ENCODE results near the gene TWIST1.

TWIST1 gene

DNA sequence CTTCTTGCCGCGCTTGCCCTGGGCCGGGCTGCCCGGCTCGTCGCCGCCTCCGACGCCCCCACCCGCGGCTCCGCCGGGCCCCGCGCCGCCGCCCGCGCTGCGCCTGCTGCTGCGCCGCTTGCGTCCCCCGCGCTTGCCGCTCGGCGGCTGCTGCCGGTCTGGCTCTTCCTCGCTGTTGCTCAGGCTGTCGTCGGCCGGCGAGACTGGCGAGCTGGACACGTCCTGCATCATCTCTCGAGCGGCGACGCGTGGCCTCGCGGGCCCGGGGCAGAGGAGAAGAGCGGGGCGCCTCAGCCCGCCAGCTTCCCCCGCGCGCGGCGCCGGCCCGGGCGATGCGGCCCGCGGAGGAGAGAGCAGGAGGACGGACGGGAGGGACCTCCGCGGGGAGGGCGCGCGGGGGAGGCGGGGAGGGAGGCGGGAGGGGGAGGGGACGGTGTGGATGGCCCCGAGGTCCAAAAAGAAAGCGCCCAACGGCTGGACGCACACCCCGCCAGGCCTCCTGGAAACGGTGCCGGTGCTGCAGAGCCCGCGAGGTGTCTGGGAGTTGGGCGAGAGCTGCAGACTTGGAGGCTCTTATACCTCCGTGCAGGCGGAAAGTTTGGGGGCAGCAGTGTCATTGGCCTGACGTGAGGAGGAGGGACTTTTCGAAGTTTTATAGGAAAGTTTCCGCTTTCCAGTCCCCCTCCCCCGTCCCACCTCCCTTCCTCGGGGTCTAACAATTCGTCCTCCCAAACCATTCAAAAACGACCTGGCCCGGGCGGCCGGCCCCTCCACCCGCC, at the start of gene TWIST1:
TSS of gene TWIST1 (minus strand) at position 546 of the 779 bp plus-strand sequence. CDS start at position 231, 315 bp downstream.
- DNase-seq, result no peak

DNA sequence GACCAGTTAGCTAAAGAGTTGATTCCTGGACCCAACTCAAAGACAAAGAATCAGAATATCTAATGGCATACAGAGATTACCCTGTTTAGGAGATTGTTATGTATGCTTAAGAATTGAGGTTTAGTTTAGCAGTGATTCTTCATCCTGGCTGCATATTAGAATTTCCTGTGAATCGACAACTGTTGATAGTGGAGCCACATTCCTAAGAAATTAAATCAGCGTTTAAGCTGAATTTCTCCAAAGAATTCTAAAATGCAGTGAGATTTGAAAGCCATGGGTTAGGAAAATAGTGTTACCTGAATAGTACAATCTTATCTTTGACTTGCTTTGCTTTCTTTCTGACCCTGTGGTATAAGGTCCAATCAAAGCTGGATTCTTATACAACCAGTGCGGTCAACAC, 44.2 kb upstream of the TWIST1 start:
- DNase-seq, result no peak

DNA sequence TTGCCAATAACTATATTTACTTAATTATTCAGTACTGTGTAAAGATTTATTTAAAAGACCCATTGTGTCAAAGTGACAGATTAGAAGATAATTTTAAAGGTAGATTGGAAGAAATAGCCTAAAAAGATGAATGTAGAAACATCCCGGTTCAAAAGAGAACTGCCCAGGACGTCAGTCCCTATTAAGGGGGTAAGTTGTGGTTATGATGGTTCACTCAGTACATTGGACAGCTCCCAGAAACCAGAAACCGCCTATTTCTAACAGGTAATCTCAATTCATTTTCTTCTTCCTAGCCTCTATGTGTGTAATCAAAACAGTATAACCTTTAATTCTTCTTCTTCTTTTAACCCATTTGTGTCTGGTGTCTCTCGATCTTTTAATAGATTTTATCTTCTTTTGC, 29.3 kb upstream of the TWIST1 start:
- DNase-seq, result no peak

DNA sequence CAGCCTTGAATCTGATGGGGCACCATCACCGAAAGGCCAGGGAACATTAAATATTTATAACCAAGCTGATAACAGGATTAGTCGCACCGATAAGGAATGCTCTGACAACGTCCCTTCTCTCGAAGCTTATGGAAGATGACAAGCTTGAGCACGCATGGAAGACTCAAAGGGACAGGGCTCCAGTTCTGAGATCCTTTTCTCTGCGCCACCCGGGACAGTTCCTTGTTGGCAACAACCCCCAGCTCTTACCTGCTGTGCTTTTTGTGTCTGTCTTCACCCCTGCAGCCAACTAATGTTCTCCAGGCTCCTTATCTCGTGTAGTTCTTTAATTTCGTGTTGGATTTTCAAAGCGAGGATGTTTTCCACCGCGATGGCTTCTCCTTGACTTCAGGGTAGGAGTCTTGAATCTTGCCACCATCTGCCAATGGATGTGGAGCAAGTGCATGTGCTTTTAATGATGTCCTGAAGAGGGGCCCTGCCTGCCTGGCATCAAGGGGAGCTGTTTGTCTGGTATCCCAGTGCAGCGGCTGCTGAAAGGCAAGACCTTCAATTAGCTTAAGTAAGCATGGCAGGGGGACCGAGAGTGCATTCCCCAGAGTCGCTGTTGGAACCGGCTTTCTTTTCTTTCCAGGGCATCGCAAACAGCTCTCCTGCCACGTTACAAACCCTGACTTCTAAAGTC, 28.1 kb upstream of the TWIST1 start:
- DNase-seq, result no peak

DNA sequence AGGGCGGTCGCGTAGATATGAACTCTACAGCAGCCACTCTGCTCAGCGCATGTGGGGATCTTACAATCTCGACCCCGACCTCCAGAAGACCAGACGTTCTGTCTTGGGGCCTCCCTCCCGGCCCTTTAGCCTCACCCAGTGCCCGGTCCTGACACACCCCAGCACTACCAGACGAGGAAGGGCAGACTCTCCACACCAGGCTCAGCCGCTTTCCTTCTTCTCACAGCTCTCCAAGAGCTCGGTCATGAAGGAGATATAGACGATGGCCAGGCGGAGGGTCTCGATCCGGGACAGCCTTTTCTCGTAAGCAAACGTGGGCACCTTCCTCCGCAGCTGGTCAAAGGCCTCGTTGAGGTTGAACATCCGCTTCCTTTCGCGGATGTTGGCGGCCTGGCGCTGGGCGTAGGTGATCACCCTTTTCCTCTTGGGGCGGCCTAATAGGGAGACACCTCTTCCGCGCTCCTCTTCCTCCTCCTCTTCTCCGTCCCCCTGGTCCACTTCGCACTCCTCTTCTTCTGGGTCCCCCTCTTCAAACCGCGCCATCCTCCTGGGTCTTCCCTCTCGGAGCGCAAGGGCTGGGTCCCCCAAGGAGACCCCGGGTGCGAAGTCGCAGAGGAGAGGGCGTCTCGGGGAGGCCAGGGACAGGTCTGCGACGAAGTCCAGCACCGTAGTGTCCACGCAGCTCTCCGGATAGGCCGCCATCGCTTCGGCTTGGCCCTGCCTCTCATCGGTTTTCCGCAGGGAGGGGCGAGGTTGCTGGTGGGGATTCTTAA, 27.4 kb upstream of the TWIST1 start, which contains the start of gene FERD3L:
TSS of gene FERD3L (minus strand) at position 761 of the 773 bp plus-strand sequence. CDS start at position 702, 59 bp downstream.
- DNase-seq, result no peak

DNA sequence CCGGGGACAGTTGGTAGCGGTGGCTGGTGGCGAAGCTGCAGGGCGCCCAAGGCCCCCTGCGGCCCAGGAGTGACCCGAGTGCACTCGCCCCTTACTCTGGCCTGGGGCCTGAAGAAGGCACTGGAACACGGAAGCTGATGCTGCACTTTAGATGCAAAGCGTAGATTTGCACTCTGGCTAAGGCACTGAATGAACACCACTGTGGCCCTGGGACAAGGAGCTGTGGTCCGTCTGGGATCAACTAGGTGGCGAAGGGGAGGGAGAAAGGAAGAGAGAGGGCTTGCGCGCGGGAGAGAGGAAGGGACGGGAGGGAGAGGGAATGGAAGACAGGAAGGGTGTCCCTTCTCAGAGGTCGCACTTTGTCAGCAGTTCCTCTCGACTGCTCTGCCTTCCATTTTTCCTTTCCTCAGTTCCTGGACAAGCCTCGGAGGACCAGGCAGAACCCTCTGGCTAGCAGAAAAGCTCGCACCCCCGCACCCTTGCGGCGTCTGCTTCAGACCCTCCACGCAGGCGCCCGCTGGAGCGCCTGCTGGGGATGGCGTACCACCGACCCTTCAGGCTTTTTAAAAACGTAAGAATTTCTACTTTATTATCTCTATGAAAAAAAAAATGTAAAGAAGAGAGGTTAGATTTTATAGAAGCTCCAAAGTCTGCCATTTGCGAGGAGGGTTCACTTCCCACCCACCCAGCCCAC, 26.6 kb upstream of the TWIST1 start:
- no peak for DNase-seq

DNA sequence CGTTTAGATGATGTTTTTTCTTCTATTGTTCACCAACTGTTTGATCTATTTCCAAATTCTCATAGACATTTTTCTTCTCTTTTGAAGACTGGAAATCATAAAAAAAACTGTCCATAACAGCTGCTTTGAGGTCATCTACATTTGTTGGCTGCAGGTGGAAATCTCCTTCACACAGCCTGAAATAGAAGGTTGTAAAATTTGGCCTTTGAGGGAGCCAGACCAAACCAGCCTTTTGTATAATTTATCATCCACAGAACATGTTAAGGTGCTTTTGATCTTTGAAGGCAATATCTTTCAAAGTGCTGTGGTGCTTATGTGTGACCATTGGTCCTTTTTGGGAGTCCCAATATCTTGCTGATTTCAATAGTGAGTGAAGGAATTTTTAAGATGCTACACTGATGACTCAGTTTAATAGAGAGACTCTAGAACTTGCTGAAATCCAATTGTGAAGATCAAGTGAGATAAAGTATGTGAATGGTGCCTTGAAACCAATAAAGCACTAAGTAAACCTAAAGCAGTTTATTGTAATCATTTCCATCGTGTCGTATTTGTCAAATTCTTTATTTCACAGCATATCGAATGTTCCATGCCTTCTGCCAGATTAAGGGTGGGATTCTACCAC, 22.4 kb upstream of the TWIST1 start:
- DNase-seq, result no peak

DNA sequence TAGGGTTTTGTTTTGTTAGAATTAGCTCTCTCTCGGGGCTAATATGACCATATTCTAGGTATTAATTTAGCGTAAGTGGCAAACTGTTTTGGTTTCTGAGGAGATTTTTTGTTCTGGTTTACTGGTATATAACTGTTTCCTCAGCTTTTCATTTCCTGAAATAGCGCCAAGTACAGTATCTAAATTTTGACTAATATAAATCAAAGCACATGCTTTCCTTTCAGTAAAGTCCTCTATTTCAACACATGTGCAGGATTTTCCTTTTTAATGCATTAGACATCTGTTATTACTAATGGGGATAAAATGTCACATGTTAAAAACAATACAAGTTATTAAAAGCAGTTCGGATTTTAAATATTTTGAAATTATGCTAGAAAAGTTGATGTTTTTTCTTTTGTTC, 16.4 kb upstream of the TWIST1 start:
- DNase-seq, result no peak

DNA sequence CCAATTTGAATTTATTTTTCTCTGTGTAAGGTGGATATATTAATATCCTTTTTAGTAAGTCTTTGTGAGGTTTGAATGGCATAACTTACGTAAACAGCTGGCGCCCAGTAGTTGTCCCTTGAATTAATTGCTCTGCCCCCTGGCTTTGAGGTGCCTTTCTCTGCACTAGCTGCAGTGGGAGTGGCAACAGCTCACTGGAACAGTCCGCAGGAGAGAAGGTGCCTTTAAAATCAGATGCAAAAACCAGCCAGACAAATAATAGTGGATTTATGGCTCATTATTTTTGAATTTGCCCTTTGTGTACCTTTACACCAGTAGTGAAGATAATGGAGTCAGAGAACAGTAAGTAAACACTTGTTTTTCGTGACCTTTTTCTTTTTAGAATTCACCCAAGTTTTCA, 16.0 kb upstream of the TWIST1 start:
- DNase-seq, result no peak

DNA sequence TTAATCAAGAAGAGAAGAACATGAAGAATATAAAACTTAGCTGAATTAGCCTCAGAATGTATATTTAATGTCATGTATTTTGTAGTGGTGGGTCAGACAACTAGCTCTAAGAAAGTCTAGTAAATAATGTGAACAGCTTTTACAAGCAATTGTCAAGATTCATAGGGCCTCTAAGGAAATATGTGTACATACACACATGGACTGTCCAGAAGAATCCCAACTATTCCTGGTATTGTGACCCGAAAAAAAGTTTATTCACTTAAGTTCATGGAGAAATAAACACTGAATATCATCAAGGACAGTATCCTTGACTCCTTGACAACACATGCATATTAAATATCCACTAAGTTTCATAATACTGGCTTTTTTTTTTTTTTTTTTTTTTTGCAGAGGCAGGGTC, 11.4 kb upstream of the TWIST1 start:
- DNase-seq, result no peak

DNA sequence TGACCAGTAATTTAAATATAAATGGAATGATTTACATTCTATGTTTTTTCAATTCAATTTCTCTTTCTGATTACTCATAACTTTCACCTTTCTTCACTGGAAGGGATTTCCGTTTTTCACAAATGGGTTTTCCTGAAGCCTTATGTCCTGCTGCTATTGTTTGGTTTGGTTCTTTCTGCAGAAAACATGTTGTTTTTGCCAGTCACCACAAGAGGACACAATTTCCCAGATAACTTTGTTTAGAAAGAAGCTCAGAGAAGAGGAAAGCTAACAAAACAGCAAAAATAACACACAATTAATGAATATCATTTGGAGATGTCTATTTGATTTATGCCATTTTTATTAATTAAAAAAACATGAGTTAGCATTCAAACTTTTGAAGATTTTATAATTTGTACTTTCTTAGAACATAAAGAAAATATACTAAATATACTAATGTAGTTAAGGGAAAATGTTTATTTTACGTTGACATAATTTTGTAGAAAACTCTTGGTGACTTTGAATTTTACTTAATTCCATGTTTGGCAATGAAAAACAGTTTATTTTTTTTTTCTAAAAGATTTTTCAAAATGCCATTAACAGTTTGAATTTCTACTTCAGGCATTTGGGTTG, 4.6 kb upstream of the TWIST1 start:
- DNase-seq, result no peak

DNA sequence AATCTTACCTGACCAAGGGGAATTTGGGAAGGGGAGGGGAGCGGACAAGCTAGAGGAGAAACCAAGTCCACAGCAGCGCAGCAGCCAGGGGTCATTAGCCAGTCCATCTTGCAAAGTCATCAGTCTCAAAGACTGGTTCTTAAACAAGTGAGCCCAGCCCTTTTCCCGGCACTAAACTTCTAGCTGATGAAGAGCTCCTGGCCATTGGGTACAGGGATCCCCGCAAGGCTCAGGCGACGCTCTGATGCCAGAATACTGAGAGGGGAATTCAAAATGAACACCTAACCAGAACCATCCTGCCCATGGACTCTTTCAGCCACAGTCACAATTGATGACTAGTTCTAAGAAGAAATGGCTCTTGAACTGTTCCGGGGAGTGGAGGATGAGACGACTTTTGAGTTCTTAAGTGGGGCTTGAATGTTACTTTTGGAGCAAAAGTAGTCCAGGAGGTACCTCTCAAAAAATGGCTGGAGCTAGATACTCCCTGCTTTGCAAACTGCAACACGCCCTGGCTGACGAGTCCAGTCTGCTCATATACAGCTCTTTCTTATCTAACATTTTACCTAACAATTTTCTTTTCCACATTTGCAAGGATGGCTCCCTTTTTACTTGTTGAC, 2.5 kb upstream of the TWIST1 start:
- no peak for DNase-seq

DNA sequence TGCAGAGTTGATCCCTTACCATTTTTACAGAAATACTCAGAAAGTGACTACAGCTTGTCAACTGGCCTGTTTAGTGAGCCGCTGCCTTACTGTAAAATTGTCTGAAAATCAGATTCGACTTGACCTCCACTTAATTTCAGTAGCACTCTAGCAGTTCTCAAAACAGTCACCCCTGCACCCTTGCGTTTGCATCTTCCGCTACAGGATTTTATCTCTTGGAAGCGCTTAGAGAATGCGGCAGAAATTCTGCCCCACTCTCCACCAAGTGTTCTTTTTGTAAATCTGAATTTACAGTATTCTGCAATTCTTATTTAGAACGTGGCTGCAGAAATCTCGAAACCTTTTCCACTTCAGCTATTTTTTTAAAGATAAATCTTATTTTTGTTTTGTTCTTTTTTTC, 1.9 kb upstream of the TWIST1 start:
- no peak for DNase-seq

DNA sequence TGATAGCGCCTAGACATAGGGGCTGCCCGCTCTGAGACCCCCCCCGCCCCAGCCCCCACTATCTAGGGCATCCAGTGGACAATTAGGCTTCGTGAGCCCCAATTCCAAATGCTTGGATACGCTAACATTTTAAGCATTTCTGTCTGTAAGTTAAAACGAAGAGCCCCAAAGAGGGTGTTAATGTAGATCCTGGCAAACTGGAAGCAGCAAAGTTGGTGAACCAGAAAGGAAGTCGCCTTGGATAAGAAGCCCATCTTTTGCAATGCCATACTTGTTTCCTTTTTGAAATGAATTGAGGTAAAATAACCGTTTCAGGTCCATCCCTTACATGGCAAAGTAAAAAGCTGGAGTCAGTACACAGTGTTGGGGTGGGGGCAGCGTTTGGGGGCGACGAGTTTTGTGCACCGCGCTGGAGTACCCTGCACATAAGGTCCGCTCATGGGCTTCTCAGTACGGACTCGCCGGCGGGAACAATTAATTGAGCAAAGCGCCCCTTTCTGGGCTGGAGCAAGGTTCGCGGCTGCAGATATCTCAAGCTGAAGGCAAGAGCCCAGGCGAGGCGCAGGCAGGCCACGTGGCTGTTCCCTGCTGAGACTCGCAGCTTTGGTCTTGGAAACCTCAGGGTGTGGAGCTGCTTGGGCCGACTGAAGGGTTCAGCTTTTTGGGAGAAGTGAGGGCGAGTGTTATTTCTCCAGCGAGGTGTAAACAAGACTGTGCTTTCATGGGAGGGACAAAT, 1.4 kb upstream of the TWIST1 start:
- DNase-seq, result no peak

DNA sequence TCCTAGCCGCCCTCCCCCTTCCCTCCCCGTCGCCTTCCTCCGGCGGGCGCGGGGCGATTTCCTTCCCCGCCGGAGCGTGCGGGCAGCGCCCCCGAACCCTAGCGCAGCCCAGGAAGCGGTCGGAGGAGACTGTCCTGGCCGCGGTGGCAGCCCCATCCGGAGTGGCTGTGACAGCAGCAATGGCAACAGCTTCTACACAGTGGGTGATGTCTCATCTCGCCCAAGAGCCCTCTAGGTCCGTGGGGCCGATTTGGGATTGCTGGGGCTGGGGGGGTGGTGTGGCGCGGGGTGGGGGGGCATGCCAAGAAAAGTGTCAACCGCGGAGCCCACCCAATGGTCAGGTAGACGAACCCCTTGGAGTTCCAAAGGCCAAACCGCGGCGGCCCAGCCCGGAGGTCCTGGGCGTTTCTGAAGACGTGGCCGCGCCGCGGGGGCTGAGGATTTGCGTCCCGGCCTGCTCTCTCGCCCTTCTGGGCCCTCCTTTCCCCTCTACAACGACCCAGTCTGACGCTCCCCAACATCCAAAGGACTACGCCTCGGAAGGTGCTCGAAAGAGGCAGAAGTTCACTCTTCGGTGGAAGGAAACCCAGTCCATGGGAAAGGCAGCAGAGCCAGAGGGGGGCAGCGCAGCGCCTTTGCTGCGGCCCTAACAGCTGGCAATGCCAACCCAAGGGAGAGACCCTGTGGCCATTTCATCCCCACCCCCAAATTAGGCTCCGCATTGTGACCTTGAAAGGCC, 603 bp upstream of the TWIST1 start:
- DNase-seq, result no peak

DNA sequence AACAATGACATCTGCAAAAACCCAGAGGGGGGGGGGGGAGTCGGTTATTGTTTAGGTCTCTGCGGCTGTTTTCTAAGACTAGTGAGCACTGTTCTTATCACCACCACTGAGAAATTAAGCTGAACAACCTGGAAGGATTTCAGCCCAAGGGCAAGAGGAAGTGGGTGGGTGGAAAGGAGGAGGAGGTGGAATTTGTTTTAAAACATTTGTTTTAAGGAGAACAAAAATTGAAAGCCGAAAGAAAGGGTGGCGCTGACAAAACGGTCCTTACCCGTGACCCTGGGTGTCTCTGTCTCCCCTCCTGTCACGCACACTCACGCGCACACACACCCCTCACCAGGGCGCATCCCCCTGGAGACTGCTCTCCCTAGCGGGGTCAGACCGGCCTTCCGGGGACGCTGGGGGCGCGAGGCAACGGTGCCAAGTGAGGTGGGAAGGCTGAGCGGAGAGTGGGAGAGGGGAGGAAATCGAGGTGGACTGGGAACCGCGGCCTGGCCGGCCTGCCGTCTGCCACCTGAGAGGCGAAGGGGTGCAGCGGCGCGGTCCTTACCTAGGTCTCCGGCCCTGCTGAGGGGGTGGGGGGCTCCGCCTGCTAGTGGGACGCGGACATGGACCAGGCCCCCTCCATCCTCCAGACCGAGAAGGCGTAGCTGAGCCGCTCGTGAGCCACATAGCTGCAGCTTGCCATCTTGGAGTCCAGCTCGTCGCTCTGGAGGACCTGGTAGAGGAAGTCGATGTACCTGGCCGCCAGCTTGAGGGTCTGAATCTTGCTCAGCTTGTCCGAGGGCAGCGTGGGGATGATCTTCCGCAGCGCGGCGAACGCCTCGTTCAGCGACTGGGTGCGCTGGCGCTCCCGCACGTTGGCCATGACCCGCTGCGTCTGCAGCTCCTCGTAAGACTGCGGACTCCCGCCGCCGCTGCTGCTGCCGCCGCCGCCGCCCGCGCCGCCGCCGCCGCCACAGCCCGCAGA, 1.0 kb downstream of the TWIST1 start:
- DNase-seq, result no peak

DNA sequence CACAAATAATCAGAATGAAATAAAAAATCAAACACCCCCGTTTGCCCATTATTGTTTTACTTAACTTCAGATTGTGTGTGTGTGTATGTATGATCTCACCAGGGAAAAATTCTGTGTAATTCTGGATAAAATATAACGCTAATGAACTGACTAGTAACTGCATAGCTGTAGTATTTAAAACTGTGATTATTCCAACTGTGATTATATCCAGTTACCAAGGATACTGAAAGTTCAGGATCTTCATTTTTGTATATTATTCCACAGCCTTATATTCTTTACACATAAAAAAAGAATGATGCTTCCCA, 2.9 kb downstream of the TWIST1 start:
- DNase-seq, result no peak

DNA sequence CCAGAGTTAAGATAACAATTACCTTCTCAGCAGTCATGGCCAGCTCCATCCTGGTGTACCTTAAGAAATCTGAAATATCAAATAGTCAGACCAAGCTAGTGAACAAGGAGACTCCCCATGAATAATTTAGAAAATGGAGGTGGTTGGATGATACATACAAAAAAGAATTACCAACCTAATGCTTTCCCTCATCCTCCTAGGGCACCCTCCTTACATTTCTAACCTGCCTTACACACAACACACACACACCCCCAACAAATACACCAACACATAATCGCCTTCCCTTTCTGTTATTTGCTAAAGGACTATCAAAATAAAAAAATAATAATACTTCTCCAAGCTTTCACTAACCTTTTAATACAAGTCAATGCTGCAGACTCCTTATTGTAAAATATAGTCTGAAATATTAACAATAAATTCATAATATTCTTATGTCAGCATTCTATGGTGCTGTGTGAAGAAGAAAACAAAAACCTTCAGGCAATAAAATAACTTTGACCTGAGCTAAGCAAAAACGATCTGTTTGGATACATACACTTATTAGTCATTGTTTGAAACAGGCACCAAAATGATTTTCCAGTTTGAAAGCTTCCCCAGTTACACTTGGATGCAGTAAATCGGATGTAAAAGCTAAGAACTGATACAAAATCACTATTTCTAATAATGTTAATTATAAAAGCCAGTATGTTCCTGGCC, 3.4 kb downstream of the TWIST1 start:
- no peak for DNase-seq

DNA sequence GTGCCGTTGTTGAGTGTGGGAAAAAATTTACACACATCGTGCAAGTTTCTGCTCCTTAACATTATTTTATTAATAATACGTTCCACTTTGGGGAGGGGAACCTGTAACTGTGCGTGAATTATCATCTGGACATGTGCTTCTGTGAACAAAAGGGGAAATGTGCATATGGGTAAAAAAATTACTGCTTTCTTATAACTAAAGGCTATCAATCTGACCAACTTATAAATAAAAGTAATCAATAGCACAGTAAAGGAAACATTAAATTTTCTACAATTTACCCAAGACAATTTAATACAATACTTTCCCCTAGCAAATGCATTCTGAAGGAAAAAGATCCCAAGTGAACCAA, 4.5 kb downstream of the TWIST1 start:
- DNase-seq, result no peak
